HG03066 (cell line): ENCODE measurements around the gene LRMDA.
"Not testable (repeated sequence)": the region's sequence is repeated elsewhere in the genome, so short reads cannot be mapped to it uniquely, and the experiment has no call there.

Experiments used
- ATAC-seq: cut with Tn5 transposase; IDR thresholded peaks from one replicate; pipeline ENCODE4 v1.9.1; 2021; ENCODE audit warnings: low read depth; ENCODE audit not compliant: unreplicated experiment

LRMDA gene

DNA sequence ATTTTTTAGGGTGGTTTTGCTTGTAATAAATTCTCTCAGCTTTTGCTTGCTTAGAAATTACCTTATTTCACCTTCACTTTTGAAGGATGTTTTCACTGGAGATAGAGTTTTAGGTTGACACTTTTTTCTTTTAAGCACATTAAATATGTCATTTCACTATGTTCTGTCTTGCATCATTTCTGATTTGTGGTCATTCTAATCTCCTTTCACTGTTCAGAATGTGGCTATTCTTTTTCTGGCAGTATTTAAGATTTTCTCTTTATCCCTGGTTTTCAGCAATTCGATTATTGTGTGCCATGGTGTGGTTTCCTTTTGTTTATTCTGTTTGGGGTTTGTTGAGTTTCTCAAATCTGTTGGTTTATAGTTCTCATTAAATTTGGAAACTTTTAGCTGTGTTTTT, 1140.6 kb downstream of the LRMDA start:
- ATAC-seq: no peak

DNA sequence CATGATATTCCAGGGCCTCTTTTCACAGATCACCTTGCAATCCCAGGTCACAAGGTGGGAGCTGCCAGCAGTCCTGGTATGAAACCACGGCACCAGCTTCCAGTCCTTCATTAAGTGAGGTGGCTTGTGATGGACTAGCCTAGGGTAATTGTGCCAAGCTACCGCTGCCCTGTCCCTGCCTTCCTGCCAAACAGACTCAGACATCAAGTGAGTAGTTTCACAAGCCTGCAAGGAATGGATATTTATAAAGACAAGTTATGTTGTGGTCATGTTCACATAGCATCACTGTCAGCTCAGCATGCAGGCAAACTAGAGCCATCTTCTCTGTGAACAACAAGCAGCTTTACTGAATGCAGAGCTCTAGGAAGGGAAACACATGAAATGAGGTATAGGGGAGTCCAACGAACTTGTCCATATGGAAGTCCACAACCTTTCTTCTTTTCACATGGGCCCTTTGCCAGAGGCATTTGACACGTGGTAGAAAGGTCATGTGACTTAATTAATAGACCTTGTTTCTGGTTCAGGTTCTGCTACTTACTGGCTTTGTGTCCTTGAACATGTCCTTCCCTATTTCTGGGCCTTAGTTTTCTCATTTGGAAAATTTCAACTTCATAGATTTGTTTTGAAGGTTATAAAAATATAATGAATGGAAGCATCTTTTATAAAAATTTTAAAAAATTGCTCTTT, 1145.0 kb downstream of the LRMDA start:
- no peak for ATAC-seq

DNA sequence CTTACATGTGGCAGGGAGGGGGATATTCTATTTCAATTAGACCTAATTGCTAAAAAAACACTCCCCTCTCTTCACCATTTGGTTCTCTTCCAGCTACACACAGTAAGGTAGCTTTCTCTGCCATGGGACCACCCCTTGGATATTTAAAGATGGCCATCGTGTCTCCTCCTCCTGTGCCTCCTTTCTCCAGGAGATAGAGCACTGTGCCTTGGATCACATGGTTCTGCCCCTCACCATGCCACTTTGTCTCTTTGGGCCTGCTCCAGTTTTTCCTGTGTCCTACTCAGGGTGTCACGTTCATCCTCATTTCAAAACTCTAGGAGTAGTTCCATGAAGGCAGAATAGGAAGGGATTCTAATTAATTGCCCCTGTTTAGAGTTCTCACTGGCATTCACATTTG, 1146.0 kb downstream of the LRMDA start:
- ATAC-seq: no peak

- no peak for ATAC-seq
These were observed 1150.3 kb downstream of the LRMDA start for GRCh38 chr10:76581506-76582256.

DNA sequence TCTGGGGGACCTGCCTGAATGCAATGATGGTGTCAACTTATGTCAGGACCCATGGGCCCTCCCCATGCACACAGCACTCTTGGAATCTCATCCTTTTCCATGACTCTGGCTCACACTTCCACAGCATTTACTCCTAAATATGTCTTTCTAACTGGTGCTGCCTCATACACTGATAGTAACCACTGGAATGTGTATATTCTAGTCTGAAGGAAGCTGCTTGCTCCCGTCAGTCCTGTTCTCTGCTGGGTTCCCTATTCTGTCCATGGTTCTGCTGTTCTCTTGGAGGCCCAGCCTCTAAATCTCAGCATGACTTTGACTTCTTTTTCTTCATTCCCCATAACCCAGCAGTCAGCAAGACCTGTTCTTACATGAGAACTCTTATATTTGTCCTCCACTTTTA, 1151.1 kb downstream of the LRMDA start:
- no peak for ATAC-seq

DNA sequence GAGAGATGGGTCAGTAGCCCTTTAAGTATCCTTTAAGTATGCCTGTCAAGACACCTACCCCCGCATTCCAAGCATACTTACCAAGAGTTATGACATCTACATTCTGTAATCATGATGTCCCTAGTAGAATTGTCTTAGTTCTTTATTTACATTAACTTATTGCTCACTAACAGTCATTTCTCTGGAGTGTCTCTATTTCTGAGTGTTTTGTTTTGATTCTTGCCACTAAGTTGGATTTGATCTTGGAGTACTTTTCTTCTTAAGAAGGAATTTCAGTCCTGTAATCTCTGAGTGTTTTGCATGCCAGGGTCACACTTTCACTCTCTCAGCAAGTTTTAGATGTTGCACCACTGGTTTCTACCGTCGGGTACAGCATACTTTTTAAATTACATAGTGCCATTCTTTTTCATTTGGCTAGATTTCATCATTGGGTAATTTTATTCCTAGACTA, 1152.3 kb downstream of the LRMDA start:
- ATAC-seq: no peak

DNA sequence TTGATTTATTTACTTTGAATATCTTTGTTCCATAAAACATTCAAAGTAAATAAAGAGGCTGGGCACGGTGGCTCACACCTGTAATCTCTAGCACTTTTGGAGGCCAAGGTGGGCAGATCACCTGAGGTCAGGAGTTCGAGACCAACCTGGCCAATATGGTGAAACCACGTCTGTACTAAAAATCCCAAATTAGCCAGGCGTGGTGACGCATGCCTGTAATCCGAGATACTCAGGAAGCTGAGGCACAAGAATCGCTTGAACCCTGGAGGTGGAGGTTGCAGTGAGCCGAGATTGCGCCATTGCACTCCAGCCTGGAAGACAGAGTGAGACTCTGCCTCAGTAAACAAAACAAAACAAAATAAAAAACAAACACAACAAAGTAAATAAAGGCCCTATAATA, 1153.0 kb downstream of the LRMDA start:
- ATAC-seq: not testable (repeated sequence)
